Central memory CD4-positive, alpha-beta T cell (primary cell): Measurements from ENCODE around the gene BICRA.
"Not testable (repeated sequence)": the region's sequence is repeated elsewhere in the genome, so short reads cannot be mapped to it uniquely, and the experiment has no call there.

Experiments
- DNase-seq: peaks from one replicate; pipeline ENCODE4 v3.0.0; 2022
- total RNA-seq, 3 experiments: gene quantifications; one replicate each; lab custom pipeline; 2026; lab: John Stamatoyannopoulos, UW

BICRA gene
- total RNA-seq, result 2.9 to 25.5 (median 7.0) reads per million in 3 experiments

DNA sequence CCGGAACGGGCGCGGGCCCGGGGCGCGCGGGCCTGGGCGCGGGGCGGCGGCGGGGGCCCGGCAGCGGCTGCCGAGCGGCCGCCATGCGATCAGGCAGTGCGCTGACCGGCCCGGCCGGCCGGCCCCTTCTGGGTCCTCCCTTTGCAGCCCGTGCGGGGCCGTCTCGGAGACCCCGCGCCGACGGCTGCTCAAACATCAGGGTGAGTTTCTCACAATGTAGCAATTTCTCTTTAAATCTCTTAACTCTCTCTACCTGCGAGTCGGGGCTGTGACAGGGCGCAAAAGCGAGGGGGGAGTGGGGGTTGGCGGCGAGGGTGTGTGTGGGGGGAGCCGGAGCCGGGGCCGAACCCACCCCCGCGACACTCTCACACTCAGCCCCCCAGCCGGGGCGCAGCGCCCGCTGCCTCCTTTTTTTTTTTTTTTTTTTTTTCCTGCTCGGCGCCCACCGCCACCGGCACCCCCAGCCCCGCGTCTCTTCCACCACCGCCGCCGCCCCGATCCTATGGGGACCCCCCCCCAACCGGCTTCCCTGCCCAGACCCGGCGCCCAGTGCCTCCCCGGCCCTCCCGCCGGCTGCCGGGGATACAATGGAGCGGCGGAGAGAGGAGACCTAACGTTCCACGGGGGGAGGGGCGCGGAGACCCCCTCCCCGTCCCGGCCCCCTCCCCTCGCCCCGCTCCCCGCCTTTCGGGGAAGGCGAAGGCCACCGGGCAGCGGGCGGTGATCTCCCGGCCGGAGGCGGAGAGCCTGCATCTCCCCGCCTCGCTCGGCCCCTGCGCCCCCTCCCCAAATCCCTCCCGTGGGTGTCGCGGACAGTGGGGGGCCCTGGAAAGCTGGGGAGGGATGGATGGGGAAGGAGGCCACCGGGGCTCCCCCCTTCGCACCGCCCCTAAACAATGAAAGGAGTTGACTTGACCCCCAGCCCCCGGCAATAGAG, at the start of gene BICRA:
BICRA (plus strand) TSS at position 166 of the 937 bp plus-strand sequence. CDS start 64,441 bp downstream, outside the sequence.
- DNase-seq, result peak; percentile 80

DNA sequence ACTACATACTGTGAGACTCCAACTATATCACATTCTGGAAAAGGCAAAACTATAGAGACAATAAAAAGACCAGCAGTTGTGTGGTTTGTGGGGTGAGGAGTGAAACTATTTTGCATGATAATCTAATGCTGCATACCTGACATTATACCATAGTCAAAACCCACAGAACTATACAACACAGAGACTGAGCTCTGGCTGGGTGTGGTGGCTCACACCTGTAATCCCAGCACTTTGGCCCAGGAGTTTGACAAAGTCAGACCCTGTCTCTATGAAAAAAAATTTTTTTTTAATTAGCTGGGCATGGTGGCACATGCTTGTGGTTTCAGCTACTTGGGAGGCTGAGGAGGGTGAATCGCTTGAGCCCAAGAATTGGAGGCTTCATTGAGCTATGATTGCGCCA, 47.9 kb upstream of the BICRA start:
- DNase-seq, result no peak

DNA sequence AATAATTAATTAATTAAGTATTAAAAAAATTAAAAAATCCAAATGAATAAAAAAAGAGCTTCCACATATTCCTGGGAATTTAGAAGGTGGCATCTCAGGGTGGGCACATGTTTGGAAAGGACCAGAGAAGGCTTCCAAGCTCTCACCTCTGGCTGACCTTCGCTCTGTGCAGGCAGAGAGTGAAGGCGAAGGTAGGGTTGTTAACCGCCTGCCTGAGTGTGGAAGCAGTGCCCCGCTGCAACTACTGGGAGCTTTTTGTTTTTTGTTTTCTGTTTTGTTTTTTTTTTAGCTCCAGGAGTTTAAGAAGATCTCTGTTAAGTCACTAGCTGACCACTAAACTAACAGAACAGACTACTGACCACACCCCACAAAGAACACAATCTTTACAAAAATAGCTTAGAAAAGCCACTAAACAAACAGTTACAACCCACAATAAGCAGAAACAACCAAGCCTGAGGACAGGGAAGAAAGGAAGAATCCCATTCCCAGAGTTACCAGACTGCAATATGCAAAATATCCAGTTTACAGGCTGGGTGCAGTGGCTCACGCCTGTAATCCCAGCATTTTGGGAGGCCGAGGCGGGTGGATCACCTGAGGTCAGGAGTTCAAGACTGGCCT, 47.4 kb upstream of the BICRA start:
- no peak for DNase-seq

DNA sequence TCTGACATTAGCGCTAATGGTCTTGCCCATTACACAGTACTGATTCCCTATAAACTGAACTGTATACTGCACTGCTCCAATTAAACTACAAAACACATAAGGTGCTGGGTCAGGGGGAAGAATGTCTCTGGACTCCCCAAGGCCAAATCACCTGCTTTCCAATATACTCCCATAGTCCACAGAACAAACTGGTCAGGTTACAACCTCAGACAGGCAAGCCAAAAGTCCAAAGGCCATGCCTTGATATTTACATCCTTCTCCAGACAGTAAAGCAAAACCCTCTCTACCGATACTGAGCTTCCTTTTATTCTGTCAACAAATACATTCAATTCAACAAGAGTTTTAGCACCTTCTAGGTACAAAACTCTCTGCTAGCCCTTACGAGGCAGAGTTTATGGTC, 44.9 kb upstream of the BICRA start:
- DNase-seq, result no peak

DNA sequence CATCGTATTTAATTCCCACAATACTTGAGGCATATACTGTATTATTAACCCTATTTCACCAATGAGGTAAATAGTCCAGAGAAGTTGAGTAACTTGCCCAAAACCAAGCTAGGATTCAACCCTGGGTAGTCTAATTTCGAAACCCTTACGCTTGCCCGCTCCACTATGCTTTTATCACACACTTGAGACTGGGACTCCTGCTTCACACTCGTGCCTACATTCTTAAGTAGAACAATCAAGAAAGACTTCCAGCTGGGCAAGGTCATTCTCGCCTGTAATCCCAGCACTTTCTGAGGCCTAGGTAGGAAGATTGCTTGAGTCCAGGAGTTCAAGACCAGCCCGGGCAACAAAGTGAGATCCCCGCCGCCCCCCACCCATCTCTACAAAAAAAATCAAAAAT, 39.6 kb upstream of the BICRA start:
- no peak for DNase-seq

DNA sequence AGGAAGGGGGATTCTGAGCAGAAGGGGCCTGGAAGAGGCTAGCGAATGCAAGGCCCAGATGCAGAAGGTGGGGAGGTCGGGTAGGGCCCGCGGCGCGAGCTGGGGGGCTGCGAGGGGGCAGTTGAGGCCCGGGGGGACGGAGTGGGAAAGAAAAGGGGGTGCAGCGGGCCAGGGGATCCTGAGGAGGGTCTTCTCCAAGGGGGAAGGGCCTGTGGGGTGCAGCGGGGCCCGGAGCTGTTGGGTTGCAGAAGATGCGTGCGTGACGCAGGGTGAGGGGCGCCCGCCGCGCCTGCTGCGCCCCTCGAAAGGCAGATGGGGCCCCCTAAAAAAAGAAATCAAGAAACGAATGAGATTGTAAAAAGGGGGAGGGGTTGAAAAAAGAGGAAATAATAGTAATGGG, 36.3 kb upstream of the BICRA start:
- no peak for DNase-seq

DNA sequence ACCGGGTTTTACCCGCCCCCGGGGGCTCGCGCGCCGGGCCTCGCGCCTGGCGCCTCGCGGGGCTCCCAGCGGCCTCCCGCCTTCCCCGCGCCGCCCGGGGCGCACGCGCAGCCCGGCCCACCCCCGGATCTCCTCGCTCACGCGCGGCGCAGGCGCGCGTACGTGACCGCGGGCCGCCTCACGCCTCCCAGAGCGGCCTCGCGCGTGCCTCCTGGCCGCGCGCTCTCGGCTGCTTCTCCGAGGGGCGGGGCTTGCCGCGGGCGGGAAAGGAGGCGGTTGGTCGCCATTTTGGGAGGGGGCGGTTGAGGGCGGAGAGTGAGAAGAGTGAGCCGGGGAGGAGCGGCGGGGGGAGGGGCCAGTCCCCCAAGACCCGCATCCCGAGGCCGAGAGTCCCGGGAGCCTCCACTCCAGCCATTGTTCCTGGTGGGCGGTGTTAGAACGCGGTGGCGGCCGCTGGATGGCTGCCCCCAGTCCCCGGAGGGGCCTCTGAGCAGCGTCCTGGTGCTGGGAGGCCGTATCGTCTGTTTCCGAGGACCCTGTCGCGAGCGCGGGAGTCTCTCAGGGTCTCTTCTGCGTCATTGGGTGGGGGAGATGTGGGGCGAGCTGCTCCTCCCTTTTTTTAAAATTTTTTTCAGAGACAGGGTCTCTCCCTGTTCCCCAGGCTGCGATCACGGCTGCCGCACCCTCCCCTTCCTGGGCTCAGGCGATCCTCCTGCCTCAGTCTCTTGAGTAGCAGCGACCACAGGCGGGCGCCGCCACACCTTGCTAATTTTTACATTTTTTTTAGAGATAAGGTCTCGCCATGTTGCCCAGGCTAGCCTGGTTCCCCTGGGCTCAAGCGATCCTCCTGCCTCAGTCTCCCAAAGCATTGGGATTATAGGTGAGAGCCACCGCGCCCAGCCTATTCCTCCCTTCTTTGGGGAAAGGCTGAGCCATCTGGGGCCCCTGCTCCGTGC, 35.6 kb upstream of the BICRA start, which contains the start of gene ZNF541:
ZNF541 (minus strand) TSS at position 78 of the 956 bp plus-strand sequence. CDS start 17,292 bp downstream, outside the sequence.
- peak; percentile 88 for DNase-seq

DNA sequence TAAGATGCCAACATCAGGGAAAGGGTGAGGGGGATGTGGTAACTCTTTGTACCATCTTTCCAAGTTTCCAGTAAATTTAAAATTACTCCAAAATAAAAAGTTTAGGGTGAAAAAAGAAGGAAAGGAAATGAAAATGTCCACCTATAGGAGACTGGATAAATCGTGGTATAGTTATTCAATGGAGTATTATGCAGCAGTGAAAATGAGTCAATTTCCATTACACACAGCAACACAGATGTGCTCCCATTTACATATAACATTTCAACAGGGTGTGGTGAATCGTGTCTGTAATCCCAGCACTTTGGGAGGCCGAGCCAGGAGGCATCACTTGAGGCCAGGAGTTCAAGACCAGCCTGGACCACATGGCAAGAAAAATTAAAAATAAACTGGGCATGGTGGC, 28.5 kb upstream of the BICRA start:
- DNase-seq, result no peak

DNA sequence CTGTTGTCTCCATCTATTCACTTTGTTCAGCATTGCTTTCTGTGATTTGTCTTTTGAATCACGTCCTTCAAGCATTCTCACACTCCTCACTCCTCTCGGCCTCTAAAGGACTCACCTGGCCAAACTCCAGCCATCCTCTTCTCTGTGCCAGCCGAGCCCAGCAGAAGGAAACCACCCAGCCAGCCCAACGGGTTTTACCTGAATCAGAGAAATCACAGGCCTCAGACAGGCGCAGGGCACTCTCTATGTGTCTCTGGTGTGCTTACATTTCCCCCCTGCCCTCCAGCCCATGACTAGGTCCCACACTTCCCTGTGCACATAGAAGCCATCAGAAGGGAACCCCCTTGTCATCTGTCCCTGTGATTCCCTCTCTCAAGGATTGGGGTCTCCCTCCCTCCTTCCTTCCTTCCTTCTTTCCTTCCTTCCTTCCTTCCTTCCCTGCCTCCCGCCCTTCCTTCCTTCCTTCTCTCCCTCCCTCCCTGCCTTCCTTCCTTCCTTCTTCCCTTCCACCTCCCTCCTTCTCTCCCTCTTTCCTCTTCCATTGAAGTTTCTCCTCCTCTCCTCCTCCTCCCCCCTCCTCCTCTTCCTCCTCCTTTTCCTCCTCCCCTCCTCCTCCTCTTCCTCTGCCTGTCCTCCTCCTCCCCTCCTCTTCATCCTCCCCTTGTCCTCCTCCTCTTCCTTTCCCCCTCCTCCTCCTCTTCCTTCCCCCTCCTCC, 27.2 kb upstream of the BICRA start:
- DNase-seq, result no peak

DNA sequence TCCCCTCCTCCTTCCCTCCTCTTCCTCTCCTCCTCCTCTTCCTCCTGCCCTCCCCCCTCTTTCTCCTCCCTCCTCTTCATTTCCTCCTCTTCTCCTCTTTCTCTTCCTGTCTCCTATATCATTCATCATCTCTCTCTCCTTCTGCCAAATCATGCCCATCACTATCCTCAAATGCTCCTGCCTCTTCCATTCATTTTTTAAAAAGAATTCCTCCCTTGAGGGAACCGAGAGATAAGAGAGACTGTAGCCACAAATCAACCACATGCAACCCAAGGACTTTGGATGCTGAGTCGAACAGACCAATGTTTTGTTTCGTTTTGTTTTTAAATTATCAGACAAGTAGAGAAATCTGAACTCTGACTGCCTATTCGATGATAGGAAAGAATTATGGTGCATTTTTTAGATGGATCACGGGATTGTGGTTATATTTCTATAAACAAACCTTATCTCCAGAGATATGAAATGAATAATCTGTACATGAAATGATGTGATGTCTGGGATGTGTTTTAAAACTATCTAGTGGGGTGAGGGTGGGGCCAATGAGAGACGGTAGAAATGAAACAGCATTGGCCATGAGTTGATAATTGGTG, 26.5 kb upstream of the BICRA start:
- no peak for DNase-seq

DNA sequence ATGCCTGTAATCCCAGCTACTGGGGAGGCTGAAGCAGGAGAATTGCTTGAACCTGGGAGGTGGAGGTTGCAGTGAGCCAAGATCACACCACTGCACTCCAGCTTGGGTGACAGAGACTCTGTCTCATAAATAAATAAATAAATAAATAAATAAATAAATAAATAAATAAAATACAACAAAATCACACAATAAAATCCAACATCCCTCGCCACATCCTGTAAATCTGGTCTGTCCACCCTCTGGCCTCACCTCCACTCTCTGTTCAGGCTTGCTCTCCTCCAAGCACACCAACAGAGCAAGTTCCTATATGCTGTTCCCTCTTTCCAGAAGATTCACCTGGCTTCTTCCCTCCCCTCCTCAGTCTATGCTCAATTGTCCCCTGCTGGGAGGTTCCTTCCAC, 25.8 kb upstream of the BICRA start:
- DNase-seq, result not testable (repeated sequence)

DNA sequence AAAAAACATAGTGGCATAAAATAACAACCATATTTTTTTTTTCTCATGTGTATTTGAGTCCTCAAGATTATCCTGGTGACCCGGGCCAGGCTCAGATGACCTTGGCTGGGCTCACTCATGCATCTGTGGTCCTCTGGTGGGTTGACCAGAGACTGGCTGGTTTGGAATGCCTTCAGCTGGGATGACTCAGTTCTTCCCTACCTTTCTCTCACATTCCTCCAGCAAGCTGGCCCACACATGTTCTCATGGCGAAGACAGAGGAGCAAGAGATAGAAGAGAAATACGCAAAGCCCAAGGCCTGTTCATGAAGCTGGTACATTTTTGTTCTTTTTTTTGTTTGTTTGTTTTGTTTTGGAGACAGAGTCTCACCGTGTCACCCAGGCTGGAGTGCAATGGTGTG, 21.6 kb upstream of the BICRA start:
- DNase-seq, result no peak

DNA sequence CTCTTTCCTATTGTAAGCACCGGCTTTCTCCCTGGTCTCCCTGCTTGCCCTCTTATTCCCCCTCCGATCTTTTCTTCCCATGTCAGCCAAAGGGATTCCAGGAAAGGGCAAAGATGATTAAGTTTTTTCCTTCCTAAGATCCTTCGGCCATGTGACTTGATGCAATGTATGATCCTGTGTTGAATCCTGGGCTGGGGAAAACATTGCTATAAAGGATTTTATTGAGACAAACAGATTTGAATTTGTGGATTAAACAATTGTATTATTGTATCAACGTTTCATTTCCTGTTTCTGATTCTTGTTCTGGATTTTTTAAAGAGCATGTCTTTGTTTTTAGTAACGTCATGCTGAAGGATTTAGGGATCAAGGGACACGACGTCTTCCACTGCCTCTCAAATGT, 19.1 kb upstream of the BICRA start:
- no peak for DNase-seq

DNA sequence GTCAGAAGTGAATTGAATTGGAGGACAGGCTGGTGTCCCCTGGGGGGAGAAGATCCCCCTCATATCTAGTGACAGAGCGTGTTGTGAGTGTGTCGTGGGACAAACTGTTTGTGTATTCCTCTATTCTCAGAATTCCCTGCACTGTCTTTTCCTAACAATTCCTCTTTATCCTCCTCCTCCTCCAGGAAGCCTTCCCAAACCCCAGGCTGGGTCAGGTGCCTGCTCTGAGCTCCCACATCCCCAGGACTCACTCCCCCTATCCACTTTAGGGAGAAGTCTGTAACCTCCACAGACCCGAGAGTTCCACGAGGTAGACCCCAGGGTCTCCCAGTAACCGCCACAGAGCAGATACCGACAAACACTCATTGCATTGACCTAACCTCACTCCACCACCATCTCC, 15.1 kb upstream of the BICRA start:
- DNase-seq, result no peak

DNA sequence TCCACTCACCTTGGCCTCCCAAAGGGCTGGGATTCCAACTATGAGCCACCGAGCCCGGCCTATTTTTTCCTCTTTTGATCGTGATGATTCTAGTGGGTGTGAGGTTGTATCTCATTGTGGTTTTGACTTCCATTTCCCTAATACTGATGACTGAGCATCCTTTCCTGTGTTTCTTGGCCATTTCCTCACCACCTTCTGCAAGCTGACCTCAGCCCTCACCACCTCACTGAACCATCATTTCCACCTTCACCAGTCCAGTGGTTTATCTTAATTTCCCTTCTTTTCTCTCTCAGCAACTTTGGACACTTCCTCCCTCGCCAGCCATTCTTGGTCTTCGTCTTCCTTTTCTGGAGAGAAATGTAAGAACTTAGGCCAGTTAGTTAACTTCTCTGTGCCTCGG, 13.0 kb upstream of the BICRA start:
- no peak for DNase-seq

DNA sequence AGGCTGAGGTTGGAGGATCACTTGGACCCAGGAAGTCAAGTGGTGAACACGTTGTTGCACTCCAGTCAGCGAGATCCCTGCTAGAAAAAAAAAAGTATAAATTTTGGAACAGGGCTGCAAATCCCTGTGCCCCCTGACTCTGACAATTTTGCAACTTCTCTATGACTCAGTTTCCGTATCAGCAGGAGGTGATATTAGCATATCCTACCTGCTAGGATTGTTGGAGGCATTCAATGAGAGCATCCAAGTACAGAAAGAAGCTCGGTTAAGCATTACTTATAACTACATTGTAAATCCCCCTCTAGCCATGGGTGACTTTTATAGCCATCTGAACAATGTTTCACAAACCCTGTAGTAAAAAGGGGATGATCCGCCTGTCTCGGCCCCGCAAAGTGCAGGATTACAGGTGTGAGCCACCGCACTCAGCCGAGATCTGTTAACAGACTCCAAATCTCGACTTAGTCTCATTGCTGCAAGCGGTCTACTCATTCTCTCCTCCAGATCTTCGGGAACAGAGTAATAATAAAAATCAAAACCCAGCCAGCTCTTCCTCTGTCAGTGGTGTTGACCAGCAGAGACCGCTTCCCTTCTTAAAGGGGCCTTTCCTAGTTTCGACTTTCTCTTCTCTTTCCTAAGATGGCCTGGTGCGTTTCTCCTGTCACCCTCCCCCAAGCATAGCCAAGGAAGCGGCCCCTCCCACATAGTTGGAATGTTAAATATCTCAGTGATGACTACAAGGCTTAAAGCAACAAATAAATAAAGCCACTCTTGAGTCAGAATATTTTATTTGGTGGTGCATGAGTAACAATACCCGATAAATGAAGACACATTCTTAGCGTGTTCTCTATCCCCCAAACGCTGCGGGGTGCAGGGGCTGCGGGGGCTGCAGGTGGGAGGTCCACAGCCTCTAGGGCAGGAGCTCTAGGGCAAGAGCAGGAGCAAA, 10.3 kb upstream of the BICRA start:
- DNase-seq, result no peak

DNA sequence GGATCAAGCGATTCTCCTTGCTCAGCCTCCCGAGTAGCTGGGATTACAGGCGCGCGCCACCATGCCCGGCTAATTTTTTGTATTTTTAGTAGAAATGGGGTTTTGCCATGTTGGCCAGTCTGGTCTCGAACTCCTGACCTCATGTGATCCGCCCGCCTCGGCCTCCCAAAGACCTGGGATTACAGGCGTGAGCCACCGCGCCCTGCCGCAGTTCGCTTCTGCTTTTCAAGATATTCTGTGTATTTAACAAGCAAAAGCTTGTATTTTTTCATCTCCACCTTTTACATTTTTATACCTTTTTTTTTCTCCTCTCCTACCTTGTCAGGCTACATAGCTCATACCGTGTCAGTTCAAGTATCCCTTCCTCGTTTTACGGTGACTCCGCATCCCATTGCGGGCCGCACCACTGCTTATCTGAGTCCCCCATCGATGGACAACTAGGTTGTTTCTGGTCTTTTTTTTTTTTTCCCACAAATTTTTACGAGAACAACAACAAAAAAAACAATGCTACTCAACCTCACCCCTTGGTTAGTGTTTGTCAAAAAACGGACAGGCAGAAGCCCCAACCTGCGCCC, 9.2 kb upstream of the BICRA start:
- DNase-seq, result not testable (repeated sequence)

DNA sequence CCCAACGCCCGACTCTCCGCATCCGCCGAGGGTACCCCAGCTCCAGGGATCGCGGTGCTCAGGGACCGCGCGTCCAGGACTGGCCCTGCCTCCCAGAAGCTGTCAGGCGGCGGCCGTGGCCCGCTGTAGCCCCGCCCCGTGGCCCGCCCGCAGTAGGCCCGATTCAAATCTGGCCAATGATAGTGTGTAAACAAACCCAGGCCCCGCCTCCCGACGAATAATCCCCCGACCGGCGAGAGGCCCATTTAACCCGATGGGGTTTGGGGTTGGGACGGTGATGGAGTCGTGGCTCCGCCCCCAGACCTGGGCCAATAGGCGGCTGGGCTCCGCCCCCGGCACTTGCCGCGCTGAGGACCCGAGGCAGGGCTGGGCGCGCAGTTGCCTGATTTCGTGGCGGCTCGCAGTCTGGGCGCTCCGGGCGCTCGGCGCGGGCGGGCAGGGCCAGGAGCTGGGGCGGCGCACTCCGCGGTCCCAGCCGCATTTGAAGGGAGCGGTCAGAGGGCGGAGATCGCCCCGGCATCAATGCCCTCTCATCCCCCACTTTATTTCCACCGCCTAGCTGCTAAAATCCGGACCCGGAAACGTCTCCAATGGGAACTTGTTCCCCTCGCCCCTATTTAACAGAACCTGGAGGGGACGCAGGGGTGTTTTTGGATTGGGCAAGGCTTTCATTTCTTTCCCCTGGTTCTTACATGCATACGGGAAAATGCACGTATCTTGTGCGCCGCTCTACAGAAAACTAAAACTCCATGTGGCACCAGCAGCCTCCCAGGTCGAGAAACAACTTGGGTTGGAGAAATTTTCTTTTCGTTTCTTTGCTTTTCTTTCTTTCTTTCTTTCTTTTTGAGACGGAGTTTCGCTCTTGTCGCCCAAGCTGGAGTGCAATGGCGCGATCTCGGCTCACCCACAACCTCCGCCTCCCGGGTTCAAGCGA, 8.4 kb upstream of the BICRA start:
- peak; percentile 98 for DNase-seq
